Peyer's patch (tissue), 4 donors: ENCODE results near the gene DKK1. TPM values are rescaled to one million over a fixed set of nuclear protein-coding genes. Genes with fewer than 3 reads are reported as not detected.

Experiments used
- DNase-seq, 3 donors: peaks; one replicate each; pipeline ENCODE4 v3.0.0-alpha.2; 2017 to 2019
- H3K27ac ChIP-seq, 4 donors: fragments of 200-600 bp; sonication (generic); one replicate each; pipeline ENCODE4 v1.5.1; 2016 to 2019
- H3K27me3 ChIP-seq, 2 donors: fragments of 200-600 bp; sonication (generic); one replicate each; pipeline ENCODE4 v1.5.1; 2019
- H3K36me3 ChIP-seq, 3 donors: fragments of 200-600 bp; sonication (generic); one replicate each; pipeline ENCODE4 v1.5.1; 2016 to 2019
- H3K4me1 ChIP-seq, 4 donors: fragments of 200-600 bp; sonication (generic); one replicate each; pipeline ENCODE4 v1.5.1; 2016 to 2019
- H3K4me3 ChIP-seq, 4 donors: fragments of 200-600 bp; sonication (generic); 1 replicate in 3 of 4; 2 replicates in 1 of 4; pipeline ENCODE4 v1.5.1; 2016 to 2019; ENCODE audit warnings: mild to moderate bottlenecking in 1 of 4
- H3K9me3 ChIP-seq, 4 donors: fragments of 200-600 bp; sonication (generic); one replicate each; pipeline ENCODE4 v1.5.1; 2016 to 2019; ENCODE audit warnings: mild to moderate bottlenecking in 1 of 4
- CTCF ChIP-seq, 6 experiments: fragments of 450-650 bp in 4 of 6; fragments of 200-600 bp in 2 of 6; sonication (generic) in 1 of 6; IDR thresholded peaks; one replicate each; pipeline ENCODE4 v1.5.1; 2017 to 2019; ENCODE audit warnings: antibody characterized with exemption in 6 of 6, mild to moderate bottlenecking in 3 of 6, moderate library complexity in 1 of 6
- POLR2A ChIP-seq, 2 donors: fragments of 450-650 bp; IDR thresholded peaks; one replicate each; pipeline ENCODE4 v1.5.1; 2017; ENCODE audit warnings: antibody characterized with exemption in 2 of 2, mild to moderate bottlenecking in 2 of 2, moderate library complexity in 2 of 2
- total RNA-seq, 4 donors: library from RNA; depleted of rRNA; stranded (reverse); fragments of >200 nt; gene quantifications; one replicate each; pipeline ENCODE4 v1.1.0, GENCODE V29; 2016

DKK1 gene
- under 1 TPM in 1 of 4 donors, not detected in 3; 0.54 TPM for total RNA-seq

- Histone ChIP-seq H3K36me3 (no peaks in the 10 kb centered on the region), H3K27me3 (no peaks in the 10 kb centered on the region), H3K27ac (no peak within 1 kb of the TSS), H3K9me3 (no peaks in the 10 kb centered on the region), H3K4me3 (peak within 1 kb of the TSS; percentile 25 to 60 (median 38)), H3K4me1 (peaks cover 0 to 17% (median 0%) of the 10 kb centered on the region in 4 donors)
- DNase-seq, result peak; percentile 18 to 81 (median 74)
- peak in 4 of 6 experiments; percentile 53 to 70 (median 63) for TF ChIP-seq CTCF (IDR thresholded peaks at IDR 0.05)
- no peak for TF ChIP-seq POLR2A (IDR thresholded peaks at IDR 0.05)
These were observed at the start of gene DKK1 for GRCh38 chr10:52313933-52314821. DKK1 (plus strand) TSS chr10:52314281; CDS start chr10:52314435, 154 bp downstream.

GRCh38 chr10:52265131-52265926 is 48.8 kb upstream of the DKK1 start:
- no peak overlapping the region for H3K4me3 ChIP-seq
- no peaks in the 10 kb centered on the region for H3K9me3 ChIP-seq
- H3K36me3 ChIP-seq, result no peaks in the 10 kb centered on the region
- no peak for DNase-seq
- TF ChIP-seq POLR2A (IDR thresholded peaks at IDR 0.05) (no peak), CTCF (IDR thresholded peaks at IDR 0.05) (no peak)
- H3K27ac ChIP-seq, result no peak overlapping the region
- no peaks in the 10 kb centered on the region for H3K27me3 ChIP-seq
- no peaks in the 10 kb centered on the region for H3K4me1 ChIP-seq

GRCh38 chr10:52266858-52267257 is 47.2 kb upstream of the DKK1 start:
- TF ChIP-seq CTCF (IDR thresholded peaks at IDR 0.05) (no peak), POLR2A (IDR thresholded peaks at IDR 0.05) (no peak)
- DNase-seq, result no peak
- no peak overlapping the region for H3K4me3 ChIP-seq
- no peaks in the 10 kb centered on the region for H3K36me3 ChIP-seq
- H3K4me1 ChIP-seq, result no peaks in the 10 kb centered on the region
- no peaks in the 10 kb centered on the region for H3K9me3 ChIP-seq
- no peaks in the 10 kb centered on the region for H3K27me3 ChIP-seq
- no peak overlapping the region for H3K27ac ChIP-seq

- no peak for DNase-seq
- Histone ChIP-seq H3K36me3 (no peaks in the 10 kb centered on the region), H3K27ac (no peak overlapping the region), H3K27me3 (no peaks in the 10 kb centered on the region), H3K9me3 (no peaks in the 10 kb centered on the region), H3K4me3 (no peak overlapping the region), H3K4me1 (no peaks in the 10 kb centered on the region)
- TF ChIP-seq CTCF (IDR thresholded peaks at IDR 0.05) (no peak), POLR2A (IDR thresholded peaks at IDR 0.05) (no peak)
These were observed 45.3 kb upstream of the DKK1 start for GRCh38 chr10:52268790-52269189.

GRCh38 chr10:52269233-52269632 is 44.8 kb upstream of the DKK1 start:
- Histone ChIP-seq H3K4me3 (no peak overlapping the region), H3K4me1 (no peaks in the 10 kb centered on the region), H3K9me3 (no peaks in the 10 kb centered on the region), H3K36me3 (no peaks in the 10 kb centered on the region), H3K27ac (no peak overlapping the region), H3K27me3 (no peaks in the 10 kb centered on the region)
- TF ChIP-seq CTCF (IDR thresholded peaks at IDR 0.05) (no peak), POLR2A (IDR thresholded peaks at IDR 0.05) (no peak)
- DNase-seq, result no peak
